Measurements from ENCODE around the gene ZBTB7C.

ZBTB7C gene

GRCh38 chr18:48375150-48375800 is 33.9 kb downstream of the ZBTB7C start:
- no peak overlapping the region for H3K4me3 ChIP-seq (ENCODE audit: low read length)
- no peak for TF ChIP-seq CTCF (IDR thresholded peaks at IDR 0.05; ENCODE audit: insufficient read depth, low read depth, low read length, missing control alignments)
- peak; percentile 49 for DNase-seq (ENCODE audit: low read depth)

GRCh38 chr18:48374423-48375149 is 34.6 kb downstream of the ZBTB7C start:
- no peak overlapping the region for H3K4me3 ChIP-seq (ENCODE audit: low read length)
- TF ChIP-seq CTCF (IDR thresholded peaks at IDR 0.05; ENCODE audit: insufficient read depth, low read depth, low read length, missing control alignments): no peak
- no peak for DNase-seq (ENCODE audit: low read depth)

- DNase-seq (ENCODE audit: low read depth): no peak
- TF ChIP-seq CTCF (IDR thresholded peaks at IDR 0.05; ENCODE audit: insufficient read depth, low read depth, low read length, missing control alignments): no peak
Measured at GRCh38 chr18:48371854-48372602, 37.2 kb downstream of the ZBTB7C start.

GRCh38 chr18:48367557-48367956 is 41.6 kb downstream of the ZBTB7C start:
- TF ChIP-seq CTCF (IDR thresholded peaks at IDR 0.05; ENCODE audit: insufficient read depth, low read depth, low read length, missing control alignments): no peak
- DNase-seq (ENCODE audit: low read depth): no peak

More at GRCh38 chr18:48371854-48372602, 37.2 kb downstream of the ZBTB7C start:
- H3K4me3 ChIP-seq (ENCODE audit: low read length): no peak overlapping the region

GRCh38 chr18:48365965-48366364 is 43.2 kb downstream of the ZBTB7C start:
- no peak for TF ChIP-seq CTCF (IDR thresholded peaks at IDR 0.05; ENCODE audit: insufficient read depth, low read depth, low read length, missing control alignments)
- H3K4me3 ChIP-seq (ENCODE audit: low read length): no peak overlapping the region

More at GRCh38 chr18:48367557-48367956, 41.6 kb downstream of the ZBTB7C start:
- H3K4me3 ChIP-seq (ENCODE audit: low read length): no peak overlapping the region

GRCh38 chr18:48364146-48364545 is 45.0 kb downstream of the ZBTB7C start:
- TF ChIP-seq CTCF (IDR thresholded peaks at IDR 0.05; ENCODE audit: insufficient read depth, low read depth, low read length, missing control alignments): no peak
- no peak overlapping the region for H3K4me3 ChIP-seq (ENCODE audit: low read length)
- no peak for DNase-seq (ENCODE audit: low read depth)

More at GRCh38 chr18:48365965-48366364, 43.2 kb downstream of the ZBTB7C start:
- DNase-seq (ENCODE audit: low read depth): no peak
